GM10248 (cell line): ENCODE measurements around the gene VWA5B2.

ENCODE experiments used
- CTCF ChIA-PET: fragments of 300-600 bp; sonication (Branson Sonifier 250); formaldehyde crosslinking; extraction: SDS; loops from one replicate; lab custom pipeline; 2021; ENCODE audit warnings: antibody characterized with exemption; lab: Yijun Ruan, JAX
- POLR2A ChIA-PET: fragments of 350-650 bp; sonication (Branson Sonifier 250); formaldehyde crosslinking; extraction: SDS; loops from one replicate; lab custom pipeline; 2020; ENCODE audit warnings: antibody characterized with exemption; lab: Yijun Ruan, JAX
- DNase-seq: peaks from one replicate; pipeline ENCODE4 v3.0.0; 2012; ENCODE audit errors: extremely low spot score
- CTCF ChIP-seq: IDR thresholded peaks from 2 replicates; pipeline ENCODE4 v1.5.1; 2012; ENCODE audit warnings: mild to moderate bottlenecking, low read depth; ENCODE audit errors: extremely low read depth, missing control alignments, control extremely low read depth

Gene VWA5B2

GRCh38 chr3:184185461-184186183, 43.8 kb upstream of the VWA5B2 start:
- TF ChIP-seq CTCF: no peak
- ChIA-PET POLR2A (interaction anchor here (0.9 to 1.0 kb wide), 3 partner anchors 9 to 13 kb away, joined by 3 to 7 read pairs (median 3); partner anchors contain the start of gene AP2M1), CTCF (interaction anchor here (1.0 to 1.9 kb wide), 4 partner anchors 8 to 290 kb away, joined by 4 to 13 read pairs (median 5); no protein-coding TSS in a partner anchor)
- DNase-seq: peak; percentile 100

- no peak for TF ChIP-seq CTCF
- DNase-seq: no peak
- ChIA-PET CTCF (interaction anchor here (1.0 to 1.9 kb wide), 7 partner anchors 9 to 291 kb away, joined by 3 to 13 read pairs (median 5); no protein-coding TSS in a partner anchor), POLR2A (interaction anchor here (0.5 to 1.0 kb wide), 4 partner anchors 9 to 13 kb away, joined by 3 to 7 read pairs (median 3); partner anchors contain the start of gene AP2M1)
Measured at GRCh38 chr3:184186184-184186901, 43.0 kb upstream of the VWA5B2 start, which contains the start of gene ABCF3. TSS of gene ABCF3 (plus strand) at chr3:184186199. CDS start at chr3:184186208, 9 bp downstream.

GRCh38 chr3:184186902-184187207, 42.5 kb upstream of the VWA5B2 start:
- CTCF ChIA-PET: interaction anchor here (1.1 to 1.9 kb wide), 4 partner anchors 12 to 106 kb away, joined by 3 to 13 read pairs (median 4); no protein-coding TSS in a partner anchor
- TF ChIP-seq CTCF: no peak
- DNase-seq: no peak
- POLR2A ChIA-PET: interaction anchor here (0.5 kb wide), 1 partner anchor 11 kb away, joined by 3 read pairs; no protein-coding TSS in a partner anchor

- ChIA-PET POLR2A (no interaction called here), CTCF (no interaction called here)
- DNase-seq: no peak
- TF ChIP-seq CTCF: no peak
Measured at GRCh38 chr3:184188080-184188479, 41.3 kb upstream of the VWA5B2 start.

- ChIA-PET POLR2A (no interaction called here), CTCF (no interaction called here)
- DNase-seq: no peak
- TF ChIP-seq CTCF: no peak
Measured at GRCh38 chr3:184189421-184189820, 40.0 kb upstream of the VWA5B2 start.

- CTCF ChIA-PET: no interaction called here
- DNase-seq: no peak
- no peak for TF ChIP-seq CTCF
- POLR2A ChIA-PET: no interaction called here
Measured at GRCh38 chr3:184192889-184193288, 36.5 kb upstream of the VWA5B2 start.
